NCI-H524 (cell line): ENCODE results near the gene NIBAN1.
A peak's percentile ranks its signal among the peaks of the same experiment; 100 is the strongest.
"Not testable (repeated sequence)": the region's sequence is repeated elsewhere in the genome, so short reads cannot be mapped to it uniquely, and the experiment has no call there.

Experiments used
- DNase-seq, 2 experiments: peaks; one replicate each; lab custom pipeline; 2025; lab: John Stamatoyannopoulos, UW

NIBAN1 gene

GRCh38 chr1:184974056-184974836, at the start of gene NIBAN1:
NIBAN1 (minus strand) TSS chr1:184974508; CDS start chr1:184974356, 152 bp downstream.
- peak in 1 of 2 experiments; percentile 41 for DNase-seq

- DNase-seq = peak; percentile 5 to 55
Measured at GRCh38 chr1:185017966-185018365, 43.7 kb upstream of the NIBAN1 start.

GRCh38 chr1:185017338-185017737, 43.0 kb upstream of the NIBAN1 start:
- DNase-seq = no peak

- no peak for DNase-seq
Measured at GRCh38 chr1:185016880-185017279, 42.6 kb upstream of the NIBAN1 start.

GRCh38 chr1:185015631-185016030, 41.3 kb upstream of the NIBAN1 start:
- no peak for DNase-seq

- no peak for DNase-seq
Measured at GRCh38 chr1:185014941-185015340, 40.6 kb upstream of the NIBAN1 start.

- no peak for DNase-seq
Measured at GRCh38 chr1:185010361-185010760, 36.1 kb upstream of the NIBAN1 start.

- no peak for DNase-seq
Measured at GRCh38 chr1:185008838-185009237, 34.5 kb upstream of the NIBAN1 start.

- DNase-seq = not testable (repeated sequence)
Measured at GRCh38 chr1:185001312-185001880, 27.1 kb upstream of the NIBAN1 start.

GRCh38 chr1:184999974-185000373, 25.7 kb upstream of the NIBAN1 start:
- not testable (repeated sequence) for DNase-seq

GRCh38 chr1:184994301-184994700, 20.0 kb upstream of the NIBAN1 start:
- DNase-seq = no peak

GRCh38 chr1:184992271-184992670, 18.0 kb upstream of the NIBAN1 start:
- DNase-seq = no peak

- DNase-seq = no peak
Measured at GRCh38 chr1:184990204-184990603, 15.9 kb upstream of the NIBAN1 start.

- no peak for DNase-seq
Measured at GRCh38 chr1:184988506-184988905, 14.2 kb upstream of the NIBAN1 start.

GRCh38 chr1:184987696-184988095, 13.4 kb upstream of the NIBAN1 start:
- DNase-seq = no peak

- peak in 1 of 2 experiments; percentile 10 for DNase-seq
Measured at GRCh38 chr1:184986250-184986649, 11.9 kb upstream of the NIBAN1 start.

GRCh38 chr1:184982002-184982954, 8.0 kb upstream of the NIBAN1 start:
- DNase-seq = peak; percentile 29 to 76

GRCh38 chr1:184980726-184981125, 6.4 kb upstream of the NIBAN1 start:
- DNase-seq = no peak

- DNase-seq = no peak
Measured at GRCh38 chr1:184975208-184975870, 1.0 kb upstream of the NIBAN1 start.

- no peak for DNase-seq
Measured at GRCh38 chr1:184974837-184975115, 468 bp upstream of the NIBAN1 start.

- DNase-seq = peak in 1 of 2 experiments; percentile 41
Measured at GRCh38 chr1:184973272-184974055, 844 bp downstream of the NIBAN1 start.
